ENCODE measurements around the gene TMEM164. TPM values are rescaled to one million over a fixed set of nuclear protein-coding genes. Genes with fewer than 3 reads are reported as not detected.

Gene TMEM164
- total RNA-seq = 8.4 and 12.8 TPM in 2 replicates

GRCh38 chrX:110002300-110003166, at the start of gene TMEM164:
Gene TMEM164, plus strand, starts transcription at chrX:110003114. Its CDS starts 661 bp downstream, at chrX:110003775.
- DNase-seq (ENCODE audit: low read depth) = no peak
- no peak for TF ChIP-seq CTCF (conservative IDR thresholded peaks at IDR 0.05; ENCODE audit: low read depth, low read length)
- H3K4me3 ChIP-seq (ENCODE audit: low read depth, low read length) = peak within 1 kb of the TSS; percentile 62

GRCh38 chrX:109954333-109954732, 48.6 kb upstream of the TMEM164 start:
- no peak for DNase-seq (ENCODE audit: low read depth)
- no peak for TF ChIP-seq CTCF (conservative IDR thresholded peaks at IDR 0.05; ENCODE audit: low read depth, low read length)
- H3K4me3 ChIP-seq (ENCODE audit: low read depth, low read length) = no peak overlapping the region

- no peak for TF ChIP-seq CTCF (conservative IDR thresholded peaks at IDR 0.05; ENCODE audit: low read depth, low read length)
- H3K4me3 ChIP-seq (ENCODE audit: low read depth, low read length) = no peak overlapping the region
- no peak for DNase-seq (ENCODE audit: low read depth)
Measured at GRCh38 chrX:109954955-109955354, 48.0 kb upstream of the TMEM164 start.

GRCh38 chrX:109958266-109958665, 44.6 kb upstream of the TMEM164 start:
- no peak for TF ChIP-seq CTCF (conservative IDR thresholded peaks at IDR 0.05; ENCODE audit: low read depth, low read length)
- no peak overlapping the region for H3K4me3 ChIP-seq (ENCODE audit: low read depth, low read length)
- no peak for DNase-seq (ENCODE audit: low read depth)

- no peak for DNase-seq (ENCODE audit: low read depth)
- no peak for TF ChIP-seq CTCF (conservative IDR thresholded peaks at IDR 0.05; ENCODE audit: low read depth, low read length)
- no peak overlapping the region for H3K4me3 ChIP-seq (ENCODE audit: low read depth, low read length)
Measured at GRCh38 chrX:109959356-109959871, 43.5 kb upstream of the TMEM164 start.

- no peak for TF ChIP-seq CTCF (conservative IDR thresholded peaks at IDR 0.05; ENCODE audit: low read depth, low read length)
- DNase-seq (ENCODE audit: low read depth) = no peak
- no peak overlapping the region for H3K4me3 ChIP-seq (ENCODE audit: low read depth, low read length)
Measured at GRCh38 chrX:109964390-109964789, 38.5 kb upstream of the TMEM164 start.
